HepG2 (cell line): ENCODE measurements around the gene MED19. TPM values are rescaled to one million over a fixed set of nuclear protein-coding genes. Genes with fewer than 3 reads are reported as not detected.

Experiments used
- CHD4 ChIP-seq: fragments of 200-600 bp; sonication (generic); IDR thresholded peaks from 2 replicates; pipeline ENCODE4 v1.7.0; 2017; ENCODE audit warnings: mild to moderate bottlenecking, low read length, borderline replicate concordance
- ISX ChIP-seq: sonication (generic); formaldehyde crosslinking; conservative IDR thresholded peaks from 2 replicates; pipeline ENCODE4 v1.5.0; 2020; ENCODE audit warnings: missing genetic modification reagents
- NFYB ChIP-seq: sonication (generic); formaldehyde crosslinking; IDR thresholded peaks from 2 replicates; pipeline ENCODE4 v1.4.0; 2020; ENCODE audit warnings: missing genetic modification reagents
- REPIN1 ChIP-seq: sonication (generic); formaldehyde crosslinking; IDR thresholded peaks from 2 replicates; pipeline ENCODE4 v1.8.0; 2022; ENCODE audit warnings: missing genetic modification reagents, low read depth, mild to moderate bottlenecking, borderline replicate concordance
- SOX13 ChIP-seq, 3 experiments: fragments of 450-650 bp in 1 of 3; sonication (generic) in 1 of 3; formaldehyde crosslinking in 1 of 3; IDR thresholded peaks in 2 of 3; conservative IDR thresholded peaks in 1 of 3; 2 replicates each; pipeline versions ENCODE4 v1.5.0 to v1.6.1; 2016 to 2020; ENCODE audit warnings: antibody characterized with exemption in 1 of 3, mild to moderate bottlenecking in 1 of 3, missing compliant biosample characterization in 1 of 3, missing genetic modification reagents in 1 of 3, moderate library complexity in 1 of 3
- ZNF136 ChIP-seq: sonication (generic); formaldehyde crosslinking; IDR thresholded peaks from 2 replicates; pipeline ENCODE4 v1.8.1; 2022; ENCODE audit warnings: low read depth, mild to moderate bottlenecking, moderate library complexity, missing genetic modification reagents
- ZNF563 ChIP-seq: sonication (generic); formaldehyde crosslinking; IDR thresholded peaks from 2 replicates; pipeline ENCODE4 v1.8.0; 2022; ENCODE audit warnings: mild to moderate bottlenecking, moderate library complexity, missing genetic modification reagents
- ZNF567 ChIP-seq: sonication (generic); formaldehyde crosslinking; IDR thresholded peaks from 2 replicates; pipeline ENCODE4 v1.8.1; 2023; ENCODE audit warnings: mild to moderate bottlenecking, missing genetic modification reagents, borderline replicate concordance
- polyA plus RNA-seq, 8 experiments: library from polyadenylated mRNA; depleted of rRNA in 3 of 8; stranded (reverse) in 7 of 8; unstranded in 1 of 8; fragments of >200 nt; fragmentation: Illumina TruSeq in 4 of 8; extraction: Trizol in 4 of 8; gene quantifications; 2 replicates each; pipeline versions ENCODE4 v1.2.1 to v1.2.3, GENCODE V29; 2011 to 2016; ENCODE audit warnings: low read depth in 4 of 8, missing spikeins in 1 of 8, mixed read lengths in 1 of 8; ENCODE audit not compliant: insufficient read depth in 1 of 8
- total RNA-seq, 5 experiments: library from RNA; depleted of rRNA; stranded (reverse); fragments of >200 nt; fragmentation: Illumina TruSeq; extraction: Trizol; gene quantifications; 2 replicates each; pipeline ENCODE4 v1.2.3, GENCODE V29; 2016; ENCODE audit warnings: low read depth in 1 of 5
- TF ChIP-seq, protein P1 (sequence below): sonication (generic); formaldehyde crosslinking; IDR thresholded peaks from 2 replicates; pipeline ENCODE4 v1.5.0; 2020; ENCODE audit warnings: mild to moderate bottlenecking, missing genetic modification reagents, borderline replicate concordance
- TF ChIP-seq, protein P2 (sequence below): IDR thresholded peaks from 2 replicates; pipeline ENCODE4 v1.6.1; 2018; ENCODE audit warnings: missing genetic modification reagents, mild to moderate bottlenecking, missing compliant biosample characterization
- TF ChIP-seq, protein P3 (sequence below): sonication (generic); formaldehyde crosslinking; IDR thresholded peaks from 2 replicates; pipeline ENCODE4 v1.4.0; 2020; ENCODE audit warnings: mild to moderate bottlenecking, missing genetic modification reagents

Gene MED19
- total and polyA plus RNA-seq, 2 of the 13 experiments (the other 11 are each of a cell fraction or from before 2014, with no cell fraction given) = 12.9 to 13.8 TPM

GRCh38 chr11:57711414-57712255 is at the start of gene MED19 (continued):
- TF ChIP-seq, protein P1, sequence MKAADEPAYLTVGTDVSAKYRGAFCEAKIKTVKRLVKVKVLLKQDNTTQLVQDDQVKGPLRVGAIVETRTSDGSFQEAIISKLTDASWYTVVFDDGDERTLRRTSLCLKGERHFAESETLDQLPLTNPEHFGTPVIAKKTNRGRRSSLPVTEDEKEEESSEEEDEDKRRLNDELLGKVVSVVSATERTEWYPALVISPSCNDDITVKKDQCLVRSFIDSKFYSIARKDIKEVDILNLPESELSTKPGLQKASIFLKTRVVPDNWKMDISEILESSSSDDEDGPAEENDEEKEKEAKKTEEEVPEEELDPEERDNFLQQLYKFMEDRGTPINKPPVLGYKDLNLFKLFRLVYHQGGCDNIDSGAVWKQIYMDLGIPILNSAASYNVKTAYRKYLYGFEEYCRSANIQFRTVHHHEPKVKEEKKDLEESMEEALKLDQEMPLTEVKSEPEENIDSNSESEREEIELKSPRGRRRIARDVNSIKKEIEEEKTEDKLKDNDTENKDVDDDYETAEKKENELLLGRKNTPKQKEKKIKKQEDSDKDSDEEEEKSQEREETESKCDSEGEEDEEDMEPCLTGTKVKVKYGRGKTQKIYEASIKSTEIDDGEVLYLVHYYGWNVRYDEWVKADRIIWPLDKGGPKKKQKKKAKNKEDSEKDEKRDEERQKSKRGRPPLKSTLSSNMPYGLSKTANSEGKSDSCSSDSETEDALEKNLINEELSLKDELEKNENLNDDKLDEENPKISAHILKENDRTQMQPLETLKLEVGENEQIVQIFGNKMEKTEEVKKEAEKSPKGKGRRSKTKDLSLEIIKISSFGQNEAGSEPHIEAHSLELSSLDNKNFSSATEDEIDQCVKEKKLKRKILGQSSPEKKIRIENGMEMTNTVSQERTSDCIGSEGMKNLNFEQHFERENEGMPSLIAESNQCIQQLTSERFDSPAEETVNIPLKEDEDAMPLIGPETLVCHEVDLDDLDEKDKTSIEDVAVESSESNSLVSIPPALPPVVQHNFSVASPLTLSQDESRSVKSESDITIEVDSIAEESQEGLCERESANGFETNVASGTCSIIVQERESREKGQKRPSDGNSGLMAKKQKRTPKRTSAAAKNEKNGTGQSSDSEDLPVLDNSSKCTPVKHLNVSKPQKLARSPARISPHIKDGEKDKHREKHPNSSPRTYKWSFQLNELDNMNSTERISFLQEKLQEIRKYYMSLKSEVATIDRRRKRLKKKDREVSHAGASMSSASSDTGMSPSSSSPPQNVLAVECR (CRISPR knock-in tag) = peak; percentile 71
- TF ChIP-seq ZNF136 (CRISPR knock-in tag) = no peak
- TF ChIP-seq CHD4 = 0 out of 2 replicates have a peak, but pooled peaks have one; percentile 28
- no peak for TF ChIP-seq ZNF563 (CRISPR knock-in tag)
- TF ChIP-seq SOX13 (IDR thresholded peaks at IDR 0.05) = no peak
- no peak for TF ChIP-seq SOX13 (CRISPR knock-in tag; conservative IDR thresholded peaks at IDR 0.05 in 1 of 2, IDR thresholded peaks at IDR 0.05 in 1 of 2)
- TF ChIP-seq, protein P2, sequence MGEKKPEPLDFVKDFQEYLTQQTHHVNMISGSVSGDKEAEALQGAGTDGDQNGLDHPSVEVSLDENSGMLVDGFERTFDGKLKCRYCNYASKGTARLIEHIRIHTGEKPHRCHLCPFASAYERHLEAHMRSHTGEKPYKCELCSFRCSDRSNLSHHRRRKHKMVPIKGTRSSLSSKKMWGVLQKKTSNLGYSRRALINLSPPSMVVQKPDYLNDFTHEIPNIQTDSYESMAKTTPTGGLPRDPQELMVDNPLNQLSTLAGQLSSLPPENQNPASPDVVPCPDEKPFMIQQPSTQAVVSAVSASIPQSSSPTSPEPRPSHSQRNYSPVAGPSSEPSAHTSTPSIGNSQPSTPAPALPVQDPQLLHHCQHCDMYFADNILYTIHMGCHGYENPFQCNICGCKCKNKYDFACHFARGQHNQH (CRISPR knock-in tag) = 0 out of 2 replicates have a peak, but pooled peaks have one; percentile 56
- no peak for TF ChIP-seq ZNF567 (CRISPR knock-in tag)
- no peak for TF ChIP-seq ISX
- TF ChIP-seq, protein P3, sequence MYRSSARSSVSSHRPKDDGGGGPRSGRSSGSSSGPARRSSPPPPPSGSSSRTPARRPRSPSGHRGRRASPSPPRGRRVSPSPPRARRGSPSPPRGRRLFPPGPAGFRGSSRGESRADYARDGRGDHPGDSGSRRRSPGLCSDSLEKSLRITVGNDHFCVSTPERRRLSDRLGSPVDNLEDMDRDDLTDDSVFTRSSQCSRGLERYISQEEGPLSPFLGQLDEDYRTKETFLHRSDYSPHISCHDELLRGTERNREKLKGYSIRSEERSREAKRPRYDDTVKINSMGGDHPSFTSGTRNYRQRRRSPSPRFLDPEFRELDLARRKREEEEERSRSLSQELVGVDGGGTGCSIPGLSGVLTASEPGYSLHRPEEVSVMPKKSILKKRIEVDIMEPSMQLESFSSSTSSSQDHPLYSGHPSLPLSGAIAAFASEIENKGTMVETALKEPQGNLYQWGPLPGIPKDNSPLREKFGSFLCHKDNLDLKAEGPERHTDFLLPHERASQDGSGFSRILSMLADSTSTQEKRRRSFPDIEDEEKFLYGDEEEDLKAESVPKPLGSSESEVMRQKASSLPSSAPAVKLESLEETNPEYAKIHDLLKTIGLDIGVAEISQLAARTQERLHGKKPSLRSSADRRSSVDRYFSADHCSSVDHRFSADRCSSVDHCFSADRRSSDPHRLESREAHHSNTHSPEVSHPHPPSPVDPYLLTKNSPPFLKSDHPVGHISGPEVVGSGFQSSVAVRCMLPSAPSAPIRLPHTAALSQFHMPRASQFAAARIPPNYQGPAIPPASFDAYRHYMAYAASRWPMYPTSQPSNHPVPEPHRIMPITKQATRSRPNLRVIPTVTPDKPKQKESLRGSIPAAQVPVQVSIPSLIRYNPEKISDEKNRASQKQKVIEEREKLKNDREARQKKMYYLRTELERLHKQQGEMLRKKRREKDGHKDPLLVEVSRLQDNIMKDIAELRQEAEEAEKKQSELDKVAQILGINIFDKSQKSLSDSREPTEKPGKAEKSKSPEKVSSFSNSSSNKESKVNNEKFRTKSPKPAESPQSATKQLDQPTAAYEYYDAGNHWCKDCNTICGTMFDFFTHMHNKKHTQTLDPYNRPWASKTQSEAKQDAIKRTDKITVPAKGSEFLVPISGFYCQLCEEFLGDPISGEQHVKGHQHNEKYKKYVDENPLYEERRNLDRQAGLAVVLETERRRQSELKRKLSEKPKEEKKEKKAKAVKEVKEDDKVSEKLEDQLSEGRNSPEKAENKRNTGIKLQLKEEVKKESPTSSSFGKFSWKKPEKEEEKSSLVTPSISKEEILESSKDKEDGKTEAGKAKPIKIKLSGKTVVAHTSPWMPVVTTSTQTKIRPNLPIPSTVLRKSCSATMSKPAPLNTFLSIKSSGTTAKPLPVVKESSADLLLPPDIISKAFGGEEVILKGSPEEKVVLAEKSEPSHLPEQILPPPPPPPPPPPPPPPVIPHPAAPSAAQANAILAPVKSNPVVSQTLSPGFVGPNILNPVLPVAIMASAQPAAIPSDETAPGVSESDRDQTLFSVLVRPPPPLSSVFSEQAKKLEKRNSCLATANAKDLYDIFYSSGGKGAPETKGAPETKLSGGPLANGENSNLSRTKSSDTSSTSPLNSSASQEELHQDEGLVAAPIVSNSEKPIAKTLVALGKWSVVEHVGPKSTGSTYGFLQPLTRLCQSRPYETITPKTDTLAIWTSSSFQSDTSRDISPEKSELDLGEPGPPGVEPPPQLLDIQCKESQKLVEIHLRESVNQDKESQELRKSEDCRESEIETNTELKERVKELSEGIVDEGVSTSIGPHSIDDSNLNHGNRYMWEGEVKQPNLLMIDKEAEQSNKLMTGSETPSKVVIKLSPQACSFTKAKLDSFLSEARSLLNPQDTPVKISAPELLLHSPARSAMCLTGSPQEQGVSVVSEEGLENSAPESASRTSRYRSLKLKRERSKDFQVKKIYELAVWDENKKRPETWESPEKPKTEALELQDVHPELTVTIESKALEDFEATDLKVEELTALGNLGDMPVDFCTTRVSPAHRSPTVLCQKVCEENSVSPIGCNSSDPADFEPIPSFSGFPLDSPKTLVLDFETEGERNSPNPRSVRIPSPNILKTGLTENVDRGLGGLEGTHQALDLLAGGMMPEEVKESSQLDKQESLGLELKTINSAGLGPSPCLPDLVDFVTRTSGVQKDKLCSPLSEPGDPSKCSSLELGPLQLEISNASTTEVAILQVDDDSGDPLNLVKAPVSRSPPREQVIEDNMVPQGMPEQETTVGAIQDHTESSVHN (CRISPR knock-in tag) = no peak
- TF ChIP-seq REPIN1 (CRISPR knock-in tag) = no peak
- TF ChIP-seq NFYB = no peak
